Measurements from ENCODE around the gene EFNB2.

GRCh38 chr13:106555631-106556328 lies 20.3 kb upstream of the EFNB2 start:
- TF ChIP-seq JUND (IDR thresholded peaks at IDR 0.05) (no peak), TAF1 (conservative IDR thresholded peaks at IDR 0.05) (no peak), CTCF (IDR thresholded peaks at IDR 0.05; ENCODE audit: low read depth, low read length, missing input control) (no peak), GABPA (IDR thresholded peaks at IDR 0.05 in 1 of 2, conservative IDR thresholded peaks at IDR 0.05 in 1 of 2) (no peak), RXRA (IDR thresholded peaks at IDR 0.05) (no peak), EGR1 (IDR thresholded peaks at IDR 0.05; ENCODE audit: low read depth in 2 of 2) (no peak), RAD21 (IDR thresholded peaks at IDR 0.05) (no peak), SP1 (IDR thresholded peaks at IDR 0.05) (no peak), MAX (IDR thresholded peaks at IDR 0.05) (no peak), ZBTB33 (IDR thresholded peaks at IDR 0.05) (no peak)

Measured in liver (tissue), 3 donors.